Lung (tissue), 12 donors: ENCODE measurements around the gene GLI3. TPM values are rescaled to one million over a fixed set of nuclear protein-coding genes. Genes with fewer than 3 reads are reported as not detected.

Source experiments
- ATAC-seq: fragments of 200-7000 bp; cut with Tn5 transposase; one replicate; pipeline ENCODE4 v1.9.1; 2020; ENCODE audit warnings: moderate number of reproducible peaks; ENCODE audit not compliant: insufficient read depth, low FRiP score
- DNase-seq, 3 donors: peaks; one replicate each; pipeline ENCODE4 v3.0.0-alpha.2; 2013 to 2017
- H3K27ac ChIP-seq, 2 donors: one replicate each; pipeline ENCODE4 v1.5.1; 2013; ENCODE audit warnings: mild to moderate bottlenecking in 2 of 2, moderate library complexity in 2 of 2, control low read depth in 1 of 2, inconsistent platforms in 1 of 2, low read depth in 1 of 2, low read length in 1 of 2
- H3K27me3 ChIP-seq, 3 donors: one replicate each; pipeline ENCODE4 v1.5.1; 2013; ENCODE audit warnings: low read length in 2 of 3; ENCODE audit not compliant: control insufficient read depth in 3 of 3, insufficient read depth in 3 of 3
- H3K36me3 ChIP-seq, 4 donors: one replicate each; pipeline ENCODE4 v1.5.1; 2013; ENCODE audit warnings: low read length in 4 of 4, mild to moderate bottlenecking in 1 of 4, moderate library complexity in 1 of 4; ENCODE audit not compliant: control insufficient read depth in 4 of 4, insufficient read depth in 4 of 4
- H3K4me1 ChIP-seq, 5 donors: one replicate each; pipeline ENCODE4 v1.5.1; 2013; ENCODE audit warnings: low read length in 5 of 5, mild to moderate bottlenecking in 2 of 5, moderate library complexity in 1 of 5; ENCODE audit not compliant: control insufficient read depth in 5 of 5, insufficient read depth in 5 of 5
- H3K4me3 ChIP-seq: one replicate; pipeline ENCODE4 v1.5.1; 2013; ENCODE audit warnings: mild to moderate bottlenecking, control low read depth, moderate library complexity
- H3K9ac ChIP-seq, 2 donors: one replicate each; pipeline ENCODE4 v1.5.1; 2013; ENCODE audit warnings: low read length in 2 of 2, control low read depth in 1 of 2; ENCODE audit not compliant: insufficient read depth in 1 of 2
- H3K9me3 ChIP-seq, 4 donors: one replicate each; pipeline ENCODE4 v1.5.1; 2013; ENCODE audit warnings: low read length in 3 of 4, mild to moderate bottlenecking in 1 of 4, moderate library complexity in 1 of 4; ENCODE audit not compliant: control insufficient read depth in 4 of 4, insufficient read depth in 3 of 4
- WGBS, 2 donors: extraction: QIAGEN DNeasy Blood & Tissue Kit; methylation state at CpG; one replicate each; pipeline ENCODE4 v1.1.7; 2013; 5-methylcytosine and 5-hydroxymethylcytosine counted together
- polyA plus RNA-seq, 2 donors: library from polyadenylated mRNA; stranded (reverse); fragments of 200-250 nt; gene quantifications; one replicate each; pipeline ENCODE4 v1.2.1, GENCODE V29; 2013
- total RNA-seq, 2 donors: library from RNA; depleted of rRNA in 1 of 2; stranded (reverse); fragments of >200 nt in 1 of 2; gene quantifications; one replicate each; pipeline ENCODE4 v1.2.1, GENCODE V29; 2014 to 2021
- TF ChIP-seq, protein P1 (sequence below): IDR thresholded peaks from 2 replicates; pipeline ENCODE4 v1.5.1; 2012; ENCODE audit warnings: mild to moderate bottlenecking; ENCODE audit errors: control extremely low read depth, extremely low read depth
- donor health status: control.
- donor health status: control.
- donor health status: Bipolar disorder and iron deficiency.
- donor health status: healthy.
- donor health status: DM: yes; HTN: yes; CAD: no.

GLI3 gene
- total and polyA plus RNA-seq, 4 donors: 2.0 to 23.4 (median 10.3) TPM

DNA sequence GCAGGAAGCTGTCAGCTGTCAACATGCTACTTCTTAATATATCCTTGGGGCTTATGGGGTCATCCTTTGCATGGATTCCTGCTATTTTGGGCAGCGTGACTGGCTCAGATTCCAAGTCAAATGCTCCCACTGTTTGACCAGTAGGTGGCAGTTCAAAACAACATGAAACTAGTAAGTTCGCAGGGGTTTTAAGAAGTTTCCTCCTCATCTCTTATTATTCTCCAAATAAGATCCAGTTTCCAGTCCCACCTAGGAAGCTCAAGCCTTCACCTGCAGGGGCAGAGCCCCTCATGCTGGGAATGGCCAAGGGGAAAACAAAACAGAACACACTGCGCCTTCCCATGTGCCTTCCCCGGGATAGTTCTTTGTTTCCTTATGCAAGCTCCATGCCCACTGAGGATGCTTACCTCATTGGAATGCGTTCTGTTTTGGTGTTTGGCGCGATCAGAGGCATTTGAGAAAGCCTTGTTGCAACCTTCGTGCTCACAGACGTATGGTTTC is 259.8 kb downstream of the GLI3 start:
- H3K27ac ChIP-seq: no peak overlapping the region
- no peak for ATAC-seq
- WGBS, 2 donors: 53 to 59% methylated on average over 9 of the region's 9 CpGs

GRCh38 chr7:41976411-41976810 is 260.6 kb downstream of the GLI3 start:
- no peak overlapping the region for H3K4me3 ChIP-seq
- H3K9me3 ChIP-seq: no peaks in the 10 kb centered on the region
- H3K27me3 ChIP-seq: no peaks in the 10 kb centered on the region
- H3K9ac ChIP-seq: no peak overlapping the region
- TF ChIP-seq, protein P1, sequence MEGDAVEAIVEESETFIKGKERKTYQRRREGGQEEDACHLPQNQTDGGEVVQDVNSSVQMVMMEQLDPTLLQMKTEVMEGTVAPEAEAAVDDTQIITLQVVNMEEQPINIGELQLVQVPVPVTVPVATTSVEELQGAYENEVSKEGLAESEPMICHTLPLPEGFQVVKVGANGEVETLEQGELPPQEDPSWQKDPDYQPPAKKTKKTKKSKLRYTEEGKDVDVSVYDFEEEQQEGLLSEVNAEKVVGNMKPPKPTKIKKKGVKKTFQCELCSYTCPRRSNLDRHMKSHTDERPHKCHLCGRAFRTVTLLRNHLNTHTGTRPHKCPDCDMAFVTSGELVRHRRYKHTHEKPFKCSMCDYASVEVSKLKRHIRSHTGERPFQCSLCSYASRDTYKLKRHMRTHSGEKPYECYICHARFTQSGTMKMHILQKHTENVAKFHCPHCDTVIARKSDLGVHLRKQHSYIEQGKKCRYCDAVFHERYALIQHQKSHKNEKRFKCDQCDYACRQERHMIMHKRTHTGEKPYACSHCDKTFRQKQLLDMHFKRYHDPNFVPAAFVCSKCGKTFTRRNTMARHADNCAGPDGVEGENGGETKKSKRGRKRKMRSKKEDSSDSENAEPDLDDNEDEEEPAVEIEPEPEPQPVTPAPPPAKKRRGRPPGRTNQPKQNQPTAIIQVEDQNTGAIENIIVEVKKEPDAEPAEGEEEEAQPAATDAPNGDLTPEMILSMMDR: no peak
- H3K27ac ChIP-seq: no peak overlapping the region
- no peak for ATAC-seq
- peaks cover 0 to 33% (median 18%) of the 10 kb centered on the region in 4 donors for H3K36me3 ChIP-seq
- WGBS, 2 donors: 88 to 93% methylated on average over 2 of the region's 2 CpGs
- no peak for DNase-seq
- peaks cover 0 to 87% (median 24%) of the 10 kb centered on the region in 5 donors for H3K4me1 ChIP-seq

More for the DNA sequence above, 259.8 kb downstream of the GLI3 start:
- Histone ChIP-seq H3K4me3 (no peak overlapping the region), H3K36me3 (peaks cover 0 to 26% (median 13%) of the 10 kb centered on the region in 4 donors), H3K9me3 (no peaks in the 10 kb centered on the region), H3K9ac (peak overlapping the region in 1 of 2 donors; percentile 2), H3K27me3 (no peaks in the 10 kb centered on the region), H3K4me1 (peaks cover 0 to 93% (median 24%) of the 10 kb centered on the region in 5 donors)
- TF ChIP-seq, protein P1: peak; percentile 28
- peak; percentile 55 to 86 (median 84) for DNase-seq

GRCh38 chr7:41975849-41976248 is 261.2 kb downstream of the GLI3 start:
- Histone ChIP-seq H3K36me3 (peaks cover 0 to 34% (median 20%) of the 10 kb centered on the region in 4 donors), H3K27me3 (no peaks in the 10 kb centered on the region), H3K4me1 (peaks cover 0 to 82% (median 24%) of the 10 kb centered on the region in 5 donors), H3K4me3 (no peak overlapping the region), H3K9me3 (no peaks in the 10 kb centered on the region), H3K27ac (no peak overlapping the region), H3K9ac (no peak overlapping the region)
- ATAC-seq: no peak
- TF ChIP-seq, protein P1: no peak
- peak in 1 of 3 donors; percentile 75 for DNase-seq
